Muscle layer of colon (tissue), 2 donors: ENCODE data around the gene KDM4B.

Source experiments
- H3K27ac ChIP-seq: one replicate; pipeline ENCODE4 v1.7.0; 2013; ENCODE audit warnings: low read depth, mild to moderate bottlenecking, low read length, moderate library complexity
- H3K27me3 ChIP-seq, 2 donors: one replicate each; pipeline ENCODE4 v1.7.0; 2013; ENCODE audit warnings: low read length in 2 of 2, mild to moderate bottlenecking in 2 of 2; ENCODE audit not compliant: insufficient read depth in 2 of 2, control insufficient read depth in 1 of 2
- H3K36me3 ChIP-seq: one replicate; pipeline ENCODE4 v1.7.0; 2013; ENCODE audit warnings: mild to moderate bottlenecking, low read length; ENCODE audit not compliant: insufficient read depth
- H3K4me1 ChIP-seq: one replicate; pipeline ENCODE4 v1.7.0; 2013; ENCODE audit warnings: mild to moderate bottlenecking, low read length; ENCODE audit not compliant: insufficient read depth
- H3K4me3 ChIP-seq, 2 donors: one replicate each; pipeline ENCODE4 v1.7.0; 2013; ENCODE audit warnings: low read length in 2 of 2, low read depth in 1 of 2, mild to moderate bottlenecking in 1 of 2, moderate library complexity in 1 of 2
- H3K9ac ChIP-seq: one replicate; pipeline ENCODE4 v1.7.0; 2013; ENCODE audit warnings: low read length
- H3K9me3 ChIP-seq: one replicate; pipeline ENCODE4 v1.7.0; 2013; ENCODE audit warnings: mild to moderate bottlenecking, low read length
- donor health status: abdominal sarcoma.
- donor health status: Adenocarcinoma of cecum.

Gene KDM4B

DNA sequence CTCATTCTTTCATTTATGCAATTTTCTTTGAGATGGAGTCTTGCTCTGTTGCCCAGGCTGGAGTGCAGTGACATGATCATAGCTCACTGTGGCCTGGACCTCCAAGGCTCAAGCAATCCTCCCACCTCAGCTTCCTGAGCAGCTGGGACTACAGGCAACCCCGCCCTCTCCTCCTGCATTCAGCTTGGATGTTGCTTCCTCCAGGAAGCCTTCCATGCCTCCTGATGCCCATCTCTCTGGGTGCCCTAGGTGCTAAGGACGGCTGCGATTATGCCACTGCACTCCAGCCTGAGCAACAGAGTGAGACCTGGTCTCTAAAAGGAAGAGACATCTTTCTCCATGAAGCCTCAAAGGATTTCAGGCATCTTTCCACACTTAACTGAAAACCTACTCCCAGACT is 209.9 kb downstream of the KDM4B start:
- H3K9me3 ChIP-seq = no peaks in the 10 kb centered on the region
- no peaks in the 10 kb centered on the region for H3K4me1 ChIP-seq
- no peak overlapping the region for H3K27ac ChIP-seq
- H3K27me3 ChIP-seq = no peaks in the 10 kb centered on the region
- no peak overlapping the region for H3K9ac ChIP-seq
- H3K36me3 ChIP-seq = no peaks in the 10 kb centered on the region
- no peak overlapping the region for H3K4me3 ChIP-seq

DNA sequence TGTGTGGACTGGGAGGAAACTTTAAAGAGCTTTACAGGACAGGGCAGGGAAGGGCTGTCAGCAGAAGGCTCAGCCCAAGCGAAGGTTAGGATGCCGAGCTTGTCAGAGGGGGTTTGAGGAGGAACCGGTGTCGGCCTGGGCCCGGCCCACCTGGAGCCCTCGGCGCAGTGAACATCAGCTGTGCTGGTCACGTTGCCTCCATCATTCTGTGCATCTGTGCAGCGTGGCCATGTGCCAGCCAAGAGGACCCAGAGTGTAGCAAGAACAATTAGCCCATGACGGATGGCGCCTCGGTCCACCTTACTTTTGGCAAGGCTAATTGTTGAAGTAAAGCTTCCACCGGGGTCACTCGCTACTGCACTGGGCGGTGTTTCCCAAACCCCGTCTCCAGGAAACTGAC is 210.3 kb downstream of the KDM4B start:
- H3K9me3 ChIP-seq = no peaks in the 10 kb centered on the region

DNA sequence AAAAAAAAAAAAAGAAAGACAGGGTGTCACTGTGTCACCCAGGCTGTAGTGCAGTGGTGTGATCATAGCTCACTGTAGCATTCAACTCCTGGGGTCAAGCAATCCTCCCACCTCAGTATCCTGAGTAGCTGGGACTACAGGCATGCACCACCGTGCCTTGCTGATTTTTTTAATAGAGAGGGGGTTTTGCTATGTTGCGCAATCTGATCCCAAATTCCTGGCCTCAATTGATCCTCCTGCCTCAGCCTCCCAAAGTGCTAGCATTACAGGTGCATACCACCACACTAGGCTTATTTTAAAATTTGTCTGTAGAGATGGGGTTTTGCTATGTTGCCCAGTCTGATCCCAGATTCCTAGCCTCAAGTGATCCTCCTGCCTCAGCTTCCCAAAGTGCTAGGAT is 212.4 kb downstream of the KDM4B start:
- H3K4me3 ChIP-seq = no peak overlapping the region
- no peaks in the 10 kb centered on the region for H3K4me1 ChIP-seq
- H3K27me3 ChIP-seq = no peaks in the 10 kb centered on the region
- H3K27ac ChIP-seq = no peak overlapping the region
- H3K36me3 ChIP-seq = no peaks in the 10 kb centered on the region
- no peaks in the 10 kb centered on the region for H3K9me3 ChIP-seq
- H3K9ac ChIP-seq = no peak overlapping the region

More for the DNA sequence above, 210.3 kb downstream of the KDM4B start:
- Histone ChIP-seq H3K27ac (no peak overlapping the region), H3K4me3 (no peak overlapping the region), H3K4me1 (no peaks in the 10 kb centered on the region), H3K9ac (no peak overlapping the region), H3K27me3 (no peaks in the 10 kb centered on the region), H3K36me3 (no peaks in the 10 kb centered on the region)

DNA sequence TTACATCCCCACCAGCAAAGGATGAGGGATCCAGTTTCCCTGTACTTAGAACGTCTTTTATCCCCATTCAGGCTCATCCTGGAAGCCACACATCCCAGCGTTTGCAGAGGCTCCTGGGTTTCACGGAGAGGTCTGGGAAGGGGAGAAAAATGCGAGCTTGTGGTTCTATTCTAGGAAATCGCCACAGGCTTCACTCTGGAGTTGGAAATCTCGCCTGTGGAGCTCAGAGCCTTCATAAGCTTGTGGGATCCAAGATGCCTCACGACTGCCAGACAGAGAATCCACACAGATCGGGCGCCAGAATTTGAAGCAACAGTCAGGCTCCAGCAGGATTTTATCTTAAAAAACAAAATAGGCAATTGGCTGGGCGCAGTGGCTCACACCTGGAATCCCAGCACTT is 213.8 kb downstream of the KDM4B start:
- no peaks in the 10 kb centered on the region for H3K36me3 ChIP-seq
- H3K4me3 ChIP-seq = no peak overlapping the region
- H3K9ac ChIP-seq = no peak overlapping the region
- no peaks in the 10 kb centered on the region for H3K9me3 ChIP-seq
- no peak overlapping the region for H3K27ac ChIP-seq
- H3K27me3 ChIP-seq = no peaks in the 10 kb centered on the region
- H3K4me1 ChIP-seq = no peaks in the 10 kb centered on the region

DNA sequence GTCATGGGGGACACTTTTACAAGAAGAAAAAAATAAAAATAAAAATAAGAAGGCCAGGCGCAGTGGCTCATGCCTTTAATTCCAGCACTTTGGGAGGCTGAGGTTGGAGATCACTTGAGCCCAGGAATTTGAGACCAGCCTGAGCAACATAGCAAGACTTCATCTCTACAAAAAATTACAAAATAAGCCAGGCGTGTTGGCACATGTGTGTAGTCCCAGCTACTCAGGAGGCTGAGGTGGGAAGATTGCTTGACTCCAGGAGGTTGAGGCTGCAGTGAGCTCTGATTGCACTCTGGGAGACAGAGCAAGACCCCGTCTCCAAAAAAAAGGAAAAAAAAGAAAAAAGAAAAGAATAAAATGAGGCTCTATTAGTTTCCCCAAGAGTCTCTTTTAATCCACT is 214.7 kb downstream of the KDM4B start:
- H3K27me3 ChIP-seq = no peaks in the 10 kb centered on the region
- no peak overlapping the region for H3K27ac ChIP-seq
- H3K4me1 ChIP-seq = no peaks in the 10 kb centered on the region
- H3K9ac ChIP-seq = no peak overlapping the region
- H3K9me3 ChIP-seq = no peaks in the 10 kb centered on the region
- no peaks in the 10 kb centered on the region for H3K36me3 ChIP-seq
- no peak overlapping the region for H3K4me3 ChIP-seq

DNA sequence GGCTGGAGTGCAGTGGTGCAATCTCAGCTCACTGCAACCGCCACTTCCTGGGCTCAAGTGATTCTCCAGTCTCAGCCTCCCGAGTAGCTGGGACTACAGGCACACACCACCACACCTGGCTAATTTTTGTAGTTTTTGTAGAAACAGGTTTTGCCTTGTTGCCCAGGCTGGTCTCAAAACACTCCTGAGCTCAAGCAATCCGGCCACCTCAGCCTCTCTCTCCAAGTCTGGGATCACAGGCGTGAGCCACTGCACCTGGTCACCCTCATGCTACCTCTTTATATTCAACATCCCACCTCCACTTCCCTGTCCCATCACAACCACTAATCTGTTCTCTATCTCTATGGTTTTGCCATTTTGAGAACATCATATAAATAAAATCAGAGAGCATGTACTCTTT is 216.0 kb downstream of the KDM4B start:
- Histone ChIP-seq H3K9me3 (no peaks in the 10 kb centered on the region), H3K4me3 (no peak overlapping the region), H3K27me3 (no peaks in the 10 kb centered on the region), H3K4me1 (no peaks in the 10 kb centered on the region), H3K36me3 (no peaks in the 10 kb centered on the region), H3K9ac (no peak overlapping the region), H3K27ac (no peak overlapping the region)

DNA sequence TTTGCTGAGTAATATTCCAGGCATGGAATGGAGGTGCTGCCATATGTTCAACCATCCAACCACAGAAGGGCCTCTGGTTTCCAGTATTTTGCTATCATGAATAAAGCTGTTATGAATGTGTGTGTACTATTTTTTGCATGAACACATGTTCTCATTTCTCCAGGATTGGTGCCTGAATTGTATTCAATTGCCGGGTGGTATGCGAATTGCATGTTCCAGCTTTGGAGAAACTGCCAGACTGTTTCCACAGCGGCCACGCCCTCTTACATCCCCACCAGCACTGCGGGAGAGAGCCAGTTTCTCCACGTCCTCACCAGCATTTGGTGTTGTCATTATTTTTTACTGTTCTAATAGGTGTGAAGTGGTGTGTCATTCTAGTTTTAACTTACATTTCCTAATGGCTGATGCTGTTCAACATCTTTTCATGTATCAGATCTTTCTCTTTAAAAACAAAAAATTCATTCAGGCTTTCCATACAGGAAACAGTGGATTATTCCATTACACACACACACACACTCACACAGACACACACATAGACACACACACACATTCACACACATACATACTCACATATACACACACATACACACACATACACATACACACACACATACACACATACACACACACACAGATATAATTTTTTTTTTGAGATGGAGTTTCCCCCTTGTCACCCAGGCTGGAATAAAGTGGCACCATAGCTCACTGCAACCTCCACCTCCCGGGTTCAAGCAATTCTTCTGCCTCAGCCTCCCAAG is 217.6 kb downstream of the KDM4B start:
- no peak overlapping the region for H3K27ac ChIP-seq
- H3K9ac ChIP-seq = no peak overlapping the region
- H3K4me3 ChIP-seq = no peak overlapping the region
- no peaks in the 10 kb centered on the region for H3K27me3 ChIP-seq
- H3K4me1 ChIP-seq = no peaks in the 10 kb centered on the region
- no peaks in the 10 kb centered on the region for H3K9me3 ChIP-seq
- H3K36me3 ChIP-seq = no peaks in the 10 kb centered on the region

DNA sequence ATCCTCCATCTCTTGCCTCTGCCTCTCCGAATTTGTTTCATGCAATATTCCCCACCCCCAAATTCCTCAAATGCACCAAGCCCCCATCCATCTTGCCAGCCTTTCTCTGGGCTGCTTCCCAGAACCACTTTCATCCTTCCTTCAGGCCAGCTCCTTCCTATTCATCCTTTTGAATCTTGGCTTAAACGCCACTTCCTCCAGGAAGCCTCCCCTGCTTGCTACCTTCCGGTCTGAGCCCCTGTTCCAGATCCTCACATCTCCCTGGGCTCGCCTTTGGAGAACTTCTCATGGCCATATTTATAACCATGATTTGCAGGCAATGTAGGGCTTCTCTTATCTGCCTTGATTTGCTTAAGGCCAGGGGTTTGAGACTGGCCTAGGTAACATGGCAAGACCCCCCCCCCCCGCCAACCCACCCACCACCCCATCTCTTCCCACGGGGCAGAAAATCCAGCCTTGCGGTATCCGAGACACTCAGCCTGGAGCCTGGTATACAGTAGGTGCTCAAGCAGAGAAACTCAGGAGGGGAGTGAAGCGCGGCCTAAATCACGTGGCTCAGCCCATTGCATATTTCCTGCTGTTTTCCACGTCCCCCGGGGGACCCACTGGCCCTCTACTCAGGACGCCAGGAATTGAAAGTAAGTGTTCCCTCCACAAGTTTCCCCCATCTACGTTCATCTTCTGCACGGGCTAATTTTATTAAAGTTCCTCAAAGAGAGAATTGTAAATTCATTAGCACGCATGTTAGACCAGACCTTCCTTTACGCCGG is 219.8 kb downstream of the KDM4B start:
- no peaks in the 10 kb centered on the region for H3K27me3 ChIP-seq
- H3K9ac ChIP-seq = no peak overlapping the region
- H3K4me3 ChIP-seq = no peak overlapping the region
- no peak overlapping the region for H3K27ac ChIP-seq
- no peaks in the 10 kb centered on the region for H3K9me3 ChIP-seq
- no peaks in the 10 kb centered on the region for H3K4me1 ChIP-seq
- no peaks in the 10 kb centered on the region for H3K36me3 ChIP-seq

DNA sequence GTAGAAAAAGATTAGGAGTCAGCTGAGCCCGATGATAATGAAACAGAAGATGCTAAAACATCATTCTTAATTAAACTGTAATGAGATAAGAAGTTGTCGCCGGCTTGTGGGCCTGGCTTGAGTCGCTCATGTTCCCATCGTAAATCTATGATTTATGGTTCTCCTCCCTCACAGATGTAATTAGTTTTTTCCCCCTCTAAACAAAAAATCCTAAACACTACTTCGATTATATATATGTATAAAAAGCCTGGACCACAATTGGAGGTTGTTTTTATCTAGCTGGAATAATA is 220.3 kb downstream of the KDM4B start:
- H3K27ac ChIP-seq = no peak overlapping the region
- H3K4me3 ChIP-seq = no peak overlapping the region
- no peaks in the 10 kb centered on the region for H3K27me3 ChIP-seq
- H3K4me1 ChIP-seq = no peaks in the 10 kb centered on the region
- H3K36me3 ChIP-seq = no peaks in the 10 kb centered on the region
- no peak overlapping the region for H3K9ac ChIP-seq
- H3K9me3 ChIP-seq = no peaks in the 10 kb centered on the region

DNA sequence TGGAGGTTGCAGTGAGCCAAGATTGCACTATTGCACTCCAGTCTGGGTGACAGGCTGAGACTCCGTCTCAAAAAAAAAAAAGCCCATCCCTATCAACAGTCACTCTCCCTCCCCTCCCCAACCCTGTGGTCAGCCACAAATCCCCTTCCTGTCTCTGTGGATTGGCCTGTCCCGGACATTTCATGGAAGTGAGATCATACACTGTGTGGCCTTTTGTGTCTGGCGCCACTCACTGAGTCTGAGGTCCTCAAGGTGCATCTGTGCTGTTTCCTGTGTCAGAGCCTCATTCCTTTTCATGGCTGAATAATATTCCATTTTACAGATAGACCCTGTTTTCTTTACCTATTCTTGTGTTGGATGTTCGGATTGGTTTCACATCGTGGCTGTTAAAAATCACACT is 222.2 kb downstream of the KDM4B start:
- no peak overlapping the region for H3K27ac ChIP-seq
- no peaks in the 10 kb centered on the region for H3K27me3 ChIP-seq
- no peaks in the 10 kb centered on the region for H3K4me1 ChIP-seq
- H3K36me3 ChIP-seq = no peaks in the 10 kb centered on the region
- H3K9ac ChIP-seq = no peak overlapping the region
- no peaks in the 10 kb centered on the region for H3K9me3 ChIP-seq
- no peak overlapping the region for H3K4me3 ChIP-seq

DNA sequence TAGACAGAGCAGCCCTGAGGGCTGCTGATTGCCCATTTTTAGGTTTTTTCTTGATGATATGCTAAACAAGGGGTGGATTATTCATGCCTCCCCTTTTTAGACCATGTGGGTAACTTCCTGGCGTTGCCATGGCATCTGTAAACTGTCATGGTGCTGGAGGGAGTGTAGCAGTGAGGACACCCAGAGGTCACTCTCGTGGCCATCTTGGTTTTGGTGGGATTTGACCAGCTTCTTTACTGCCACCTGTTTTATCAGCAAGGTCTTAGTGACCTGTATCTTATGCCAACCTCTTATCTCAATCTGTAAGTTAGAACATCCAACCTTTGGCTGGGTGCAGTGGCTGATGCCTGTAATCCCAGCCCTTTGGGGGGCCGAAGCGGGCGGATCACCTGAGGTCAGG is 223.7 kb downstream of the KDM4B start:
- H3K27me3 ChIP-seq = no peaks in the 10 kb centered on the region
- no peak overlapping the region for H3K27ac ChIP-seq
- no peak overlapping the region for H3K9ac ChIP-seq
- no peak overlapping the region for H3K4me3 ChIP-seq
- no peaks in the 10 kb centered on the region for H3K36me3 ChIP-seq
- no peaks in the 10 kb centered on the region for H3K9me3 ChIP-seq
- no peaks in the 10 kb centered on the region for H3K4me1 ChIP-seq

DNA sequence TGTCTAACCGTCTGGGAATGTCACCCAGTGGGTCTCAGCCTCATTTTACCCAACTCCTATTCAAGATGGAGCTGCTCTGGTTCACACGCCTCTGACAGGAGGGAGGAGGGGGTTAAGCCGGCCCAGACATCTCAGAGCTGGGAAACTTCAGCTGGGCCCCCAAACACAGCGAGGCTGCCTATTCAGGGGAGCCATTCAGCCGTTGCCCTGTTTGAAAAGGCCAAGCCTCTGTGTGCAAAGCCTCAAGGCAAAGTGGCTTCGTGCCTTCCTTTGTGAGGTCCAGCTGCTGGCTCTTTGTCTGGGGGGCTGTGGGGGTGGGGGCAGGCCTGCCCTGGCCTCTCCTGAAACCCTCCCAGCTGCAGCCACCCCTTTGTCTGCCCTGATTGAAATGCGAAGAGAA is 224.3 kb downstream of the KDM4B start:
- H3K27me3 ChIP-seq = no peaks in the 10 kb centered on the region
- H3K4me3 ChIP-seq = no peak overlapping the region
- no peaks in the 10 kb centered on the region for H3K9me3 ChIP-seq
- no peaks in the 10 kb centered on the region for H3K4me1 ChIP-seq
- no peaks in the 10 kb centered on the region for H3K36me3 ChIP-seq
- no peak overlapping the region for H3K27ac ChIP-seq
- H3K9ac ChIP-seq = no peak overlapping the region
